Measurements from ENCODE around the gene RBM15B. TPM values are rescaled to one million over a fixed set of nuclear protein-coding genes. Genes with fewer than 3 reads are reported as not detected.

Gene RBM15B
- total and polyA plus RNA-seq, 2 donors (not counting 1 experiment from before 2014, with no cell fraction given) = 10.8 to 29.5 TPM

DNA sequence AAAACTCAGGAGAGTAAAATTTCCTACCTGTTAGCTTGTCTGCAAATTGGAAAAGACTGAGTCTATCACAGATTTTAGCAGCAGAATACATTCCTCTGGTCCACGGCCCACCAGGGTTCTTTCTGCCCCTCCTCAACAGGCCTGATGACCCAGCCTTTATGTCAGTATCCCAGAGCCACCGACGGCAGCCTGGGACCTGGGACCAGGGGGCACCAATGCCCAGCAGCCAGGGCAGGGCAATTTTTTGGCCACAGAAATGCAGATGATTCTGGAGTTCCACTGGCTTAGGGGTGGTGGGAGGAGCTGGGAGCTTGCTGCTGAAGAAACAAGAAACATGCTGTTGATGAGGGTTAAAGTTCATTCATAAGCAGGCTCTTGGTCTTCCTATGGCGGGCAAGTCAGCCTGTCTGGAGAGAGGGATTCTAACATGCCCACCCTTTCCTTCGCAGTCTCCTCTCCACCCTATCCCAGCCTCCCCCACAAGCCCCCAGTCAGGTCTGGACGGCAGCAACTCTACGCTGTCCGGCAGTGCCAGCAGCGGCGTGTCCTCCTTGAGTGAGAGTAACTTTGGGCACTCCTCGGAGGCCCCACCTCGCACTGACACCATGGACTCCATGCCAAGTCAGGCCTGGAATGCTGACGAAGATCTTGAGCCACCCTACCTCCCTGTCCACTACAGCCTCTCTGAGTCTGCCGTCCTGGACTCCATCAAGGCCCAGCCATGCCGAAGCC is 10.3 kb upstream of the RBM15B start:
- peaks cover 20% of the 10 kb centered on the region for H3K27me3 Mint-ChIP-seq
- POLR2A ChIA-PET = no interaction called here
- no peak overlapping the region for H3K4me2 ChIP-seq (replicated peaks; ENCODE audit: low read depth, low read length, poor library complexity, severe bottlenecking)
- peaks cover 18% of the 10 kb centered on the region for H3K4me1 Mint-ChIP-seq
- intact Hi-C loops (cut with micrococcal nuclease) = loop anchor here (10.0 kb wide), 1 partner anchor 1086 kb away; the partner anchor contains the start of genes HYAL3, IFRD2 and NAA80
- WGBS (ENCODE audit: insufficient coverage) = 99% methylated on average over 13 of the region's 15 CpGs
- no peak for TF ChIP-seq EZH2 (IDR thresholded peaks at IDR 0.05; ENCODE audit: borderline replicate concordance, insufficient read depth, low read depth, low read length, poor library complexity, severe bottlenecking)
- TF ChIP-seq, protein P1, sequence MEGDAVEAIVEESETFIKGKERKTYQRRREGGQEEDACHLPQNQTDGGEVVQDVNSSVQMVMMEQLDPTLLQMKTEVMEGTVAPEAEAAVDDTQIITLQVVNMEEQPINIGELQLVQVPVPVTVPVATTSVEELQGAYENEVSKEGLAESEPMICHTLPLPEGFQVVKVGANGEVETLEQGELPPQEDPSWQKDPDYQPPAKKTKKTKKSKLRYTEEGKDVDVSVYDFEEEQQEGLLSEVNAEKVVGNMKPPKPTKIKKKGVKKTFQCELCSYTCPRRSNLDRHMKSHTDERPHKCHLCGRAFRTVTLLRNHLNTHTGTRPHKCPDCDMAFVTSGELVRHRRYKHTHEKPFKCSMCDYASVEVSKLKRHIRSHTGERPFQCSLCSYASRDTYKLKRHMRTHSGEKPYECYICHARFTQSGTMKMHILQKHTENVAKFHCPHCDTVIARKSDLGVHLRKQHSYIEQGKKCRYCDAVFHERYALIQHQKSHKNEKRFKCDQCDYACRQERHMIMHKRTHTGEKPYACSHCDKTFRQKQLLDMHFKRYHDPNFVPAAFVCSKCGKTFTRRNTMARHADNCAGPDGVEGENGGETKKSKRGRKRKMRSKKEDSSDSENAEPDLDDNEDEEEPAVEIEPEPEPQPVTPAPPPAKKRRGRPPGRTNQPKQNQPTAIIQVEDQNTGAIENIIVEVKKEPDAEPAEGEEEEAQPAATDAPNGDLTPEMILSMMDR (IDR thresholded peaks at IDR 0.05) = no peak
- no peaks in the 10 kb centered on the region for H3K36me3 ChIP-seq (replicated peaks in 1 of 2; ENCODE audit: control extremely low read depth in 1 of 2, control insufficient read depth in 1 of 2, extremely low read depth in 1 of 2, insufficient read depth in 2 of 2, low read length in 1 of 2)
- CTCF ChIA-PET = no interaction called here
- peaks cover 12 to 15% of the 10 kb centered on the region in 2 donors for H3K4me1 ChIP-seq (ENCODE audit: control insufficient read depth in 2 of 2, insufficient read depth in 2 of 2, low read length in 2 of 2)
- no peak for ATAC-seq (ENCODE audit: low read depth)
- H3K4me3 ChIP-seq (ENCODE audit: control extremely low read depth in 1 of 5, extremely low read depth in 1 of 5, insufficient read depth in 1 of 5, low read depth in 2 of 5, low read length in 4 of 5) = no peak overlapping the region
- H3K79me2 ChIP-seq (ENCODE audit: control insufficient read depth, insufficient read depth, low read length) = peaks cover 30% of the 10 kb centered on the region
- no peak for DNase-seq
- no peak overlapping the region for H3K9ac ChIP-seq (ENCODE audit: low read length)
- H3K9me3 Mint-ChIP-seq (ENCODE audit: insufficient read depth) = no peaks in the 10 kb centered on the region
- H3K27ac ChIP-seq (ENCODE audit: low read length in 2 of 2) = no peak overlapping the region
- H3K9me3 ChIP-seq (ENCODE audit: control extremely low read depth in 1 of 3, control insufficient read depth in 2 of 3, insufficient read depth in 1 of 3, low read length in 2 of 3) = no peaks in the 10 kb centered on the region
- H3K4me3 Mint-ChIP-seq = no peak overlapping the region
- no peaks in the 10 kb centered on the region for H4K20me1 ChIP-seq (ENCODE audit: control insufficient read depth, insufficient read depth, low read length, poor library complexity, severe bottlenecking)
- H2AFZ ChIP-seq (ENCODE audit: insufficient read depth, low read depth, low read length, poor library complexity, severe bottlenecking) = no peak overlapping the region
- H3K27ac Mint-ChIP-seq = no peak overlapping the region
- H3K27me3 ChIP-seq (replicated peaks in 1 of 4; ENCODE audit: control extremely low read depth in 1 of 4, control insufficient read depth in 3 of 4, insufficient read depth in 4 of 4, low read length in 3 of 4) = peaks cover 0 to 24% (median 4%) of the 10 kb centered on the region in 4 experiments

GRCh38 chr3:51381333-51381705 is 9.8 kb upstream of the RBM15B start:
- Mint-ChIP-seq H3K9me3 (ENCODE audit: insufficient read depth) (no peaks in the 10 kb centered on the region), H3K27ac (no peak overlapping the region), H3K27me3 (peaks cover 17% of the 10 kb centered on the region), H3K4me3 (no peak overlapping the region), H3K4me1 (peaks cover 23% of the 10 kb centered on the region)
- POLR2A ChIA-PET = no interaction called here
- Histone ChIP-seq H2AFZ (ENCODE audit: insufficient read depth, low read depth, low read length, poor library complexity, severe bottlenecking) (no peak overlapping the region), H3K79me2 (ENCODE audit: control insufficient read depth, insufficient read depth, low read length) (peaks cover 36% of the 10 kb centered on the region), H3K27me3 (replicated peaks in 1 of 4; ENCODE audit: control extremely low read depth in 1 of 4, control insufficient read depth in 3 of 4, insufficient read depth in 4 of 4, low read length in 3 of 4) (peaks cover 0 to 24% (median 4%) of the 10 kb centered on the region in 4 experiments), H3K27ac (ENCODE audit: low read length in 2 of 2) (no peak overlapping the region), H3K4me1 (ENCODE audit: control insufficient read depth in 2 of 2, insufficient read depth in 2 of 2, low read length in 2 of 2) (peaks cover 17 to 20% of the 10 kb centered on the region in 2 donors), H3K9ac (ENCODE audit: low read length) (no peak overlapping the region), H4K20me1 (ENCODE audit: control insufficient read depth, insufficient read depth, low read length, poor library complexity, severe bottlenecking) (peaks cover 3% of the 10 kb centered on the region), H3K4me2 (replicated peaks; ENCODE audit: low read depth, low read length, poor library complexity, severe bottlenecking) (no peak overlapping the region), H3K9me3 (ENCODE audit: control extremely low read depth in 1 of 3, control insufficient read depth in 2 of 3, insufficient read depth in 1 of 3, low read length in 2 of 3) (no peaks in the 10 kb centered on the region), H3K4me3 (ENCODE audit: control extremely low read depth in 1 of 5, extremely low read depth in 1 of 5, insufficient read depth in 1 of 5, low read depth in 2 of 5, low read length in 4 of 5) (no peak overlapping the region), H3K36me3 (replicated peaks in 1 of 2; ENCODE audit: control extremely low read depth in 1 of 2, control insufficient read depth in 1 of 2, extremely low read depth in 1 of 2, insufficient read depth in 2 of 2, low read length in 1 of 2) (no peaks in the 10 kb centered on the region)
- no peak for ATAC-seq (ENCODE audit: low read depth)
- no peak for TF ChIP-seq EZH2 (IDR thresholded peaks at IDR 0.05; ENCODE audit: borderline replicate concordance, insufficient read depth, low read depth, low read length, poor library complexity, severe bottlenecking)
- TF ChIP-seq, protein P1 (IDR thresholded peaks at IDR 0.05) = no peak
- 95% methylated on average over 18 of the region's 18 CpGs for WGBS (ENCODE audit: insufficient coverage)
- CTCF ChIA-PET = no interaction called here
- intact Hi-C loops (cut with micrococcal nuclease) = loop anchor here (10.0 kb wide), 1 partner anchor 1087 kb away; the partner anchor contains the start of genes HYAL3, IFRD2 and NAA80
- DNase-seq = no peak
